Activated T-cell treated with anti-CD3 and anti-CD28 coated beads, Interleukin-2, amount 50 U/mL, for 72 hours (primary cell): ENCODE results near the gene STX4. TPM values are rescaled to one million over a fixed set of nuclear protein-coding genes. Genes with fewer than 3 reads are reported as not detected.
A peak's percentile ranks its signal among the peaks of the same experiment; 100 is the strongest.
"Not testable (repeated sequence)": the region's sequence is repeated elsewhere in the genome, so short reads cannot be mapped to it uniquely, and the experiment has no call there.

ENCODE experiments used
- ATAC-seq, 2 donors: fragments of 150-1000 bp; cut with Tn5 transposase; replicated peaks in 1 of 2; 2 replicates each; pipeline ENCODE4 v1.10.0; 2021; ENCODE audit warnings: moderate library complexity in 2 of 2, mild to moderate bottlenecking in 1 of 2
- DNase-seq, 2 donors: peaks; one replicate each; pipeline ENCODE4 v3.0.0; 2021 to 2022; ENCODE audit warnings: mixed read lengths in 1 of 2
- H3K27ac Mint-ChIP-seq: one replicate; pipeline ENCODE4 v1.8.0; 2022; ENCODE audit warnings: mild to moderate bottlenecking, moderate library complexity, mixed read lengths
- H3K27me3 Mint-ChIP-seq: one replicate; pipeline ENCODE4 v1.8.0; 2022; ENCODE audit warnings: low read depth, mixed read lengths
- H3K36me3 Mint-ChIP-seq, 2 donors: one replicate each; pipeline ENCODE4 v1.8.0; 2022; ENCODE audit warnings: mixed read lengths in 2 of 2, mild to moderate bottlenecking in 1 of 2; ENCODE audit not compliant: insufficient read depth in 2 of 2
- H3K4me1 Mint-ChIP-seq: one replicate; pipeline ENCODE4 v1.8.0; 2022; ENCODE audit warnings: low read depth, mixed read lengths
- H3K4me3 Mint-ChIP-seq, 2 donors: one replicate each; pipeline ENCODE4 v1.8.0; 2022; ENCODE audit warnings: mild to moderate bottlenecking in 2 of 2, mixed read lengths in 2 of 2, moderate library complexity in 2 of 2
- H3K9me3 Mint-ChIP-seq, 2 donors: one replicate each; pipeline ENCODE4 v1.8.0; 2022; ENCODE audit warnings: mixed read lengths in 2 of 2
- total RNA-seq, 2 donors: library from RNA; stranded (reverse); gene quantifications; one replicate each; pipeline ENCODE4 v1.2.3, GENCODE V29; 2022

The STX4 gene
- total RNA-seq, 2 donors from 2014 or later: 51.8 to 54.7 TPM

GRCh38 chr16:31003744-31004143 lies 29.6 kb upstream of the STX4 start:
- H3K27ac Mint-ChIP-seq: no peak overlapping the region
- no peak for ATAC-seq
- no peak overlapping the region for H3K4me3 Mint-ChIP-seq

GRCh38 chr16:31004658-31005057 lies 28.7 kb upstream of the STX4 start:
- Mint-ChIP-seq H3K27me3 (no peaks in the 10 kb centered on the region), H3K36me3 (no peaks in the 10 kb centered on the region), H3K4me3 (no peak overlapping the region), H3K27ac (no peak overlapping the region), H3K4me1 (peaks cover 8% of the 10 kb centered on the region), H3K9me3 (no peaks in the 10 kb centered on the region)
- no peak for ATAC-seq
- DNase-seq: no peak

More at GRCh38 chr16:31003744-31004143, 29.6 kb upstream of the STX4 start:
- H3K27me3 Mint-ChIP-seq: no peaks in the 10 kb centered on the region
- H3K4me1 Mint-ChIP-seq: no peaks in the 10 kb centered on the region
- H3K36me3 Mint-ChIP-seq: no peaks in the 10 kb centered on the region
- DNase-seq: no peak
- no peaks in the 10 kb centered on the region for H3K9me3 Mint-ChIP-seq

- peak in 1 of 2 donors; percentile 55 for ATAC-seq
- Mint-ChIP-seq H3K27ac (no peak overlapping the region), H3K4me3 (no peak overlapping the region)
Observed at GRCh38 chr16:31005350-31006085, 27.8 kb upstream of the STX4 start.

GRCh38 chr16:31006086-31006385 lies 27.3 kb upstream of the STX4 start:
- H3K4me3 Mint-ChIP-seq: no peak overlapping the region
- H3K36me3 Mint-ChIP-seq: no peaks in the 10 kb centered on the region
- H3K27ac Mint-ChIP-seq: no peak overlapping the region
- H3K27me3 Mint-ChIP-seq: peaks cover under 1% of the 10 kb centered on the region
- no peak for DNase-seq
- no peak for ATAC-seq
- H3K9me3 Mint-ChIP-seq: no peaks in the 10 kb centered on the region
- H3K4me1 Mint-ChIP-seq: peaks cover 15% of the 10 kb centered on the region

More at GRCh38 chr16:31005350-31006085, 27.8 kb upstream of the STX4 start:
- no peaks in the 10 kb centered on the region for H3K9me3 Mint-ChIP-seq
- no peaks in the 10 kb centered on the region for H3K36me3 Mint-ChIP-seq
- no peaks in the 10 kb centered on the region for H3K27me3 Mint-ChIP-seq
- no peak for DNase-seq
- peaks cover 13% of the 10 kb centered on the region for H3K4me1 Mint-ChIP-seq

- Mint-ChIP-seq H3K9me3 (no peaks in the 10 kb centered on the region), H3K27ac (no peak overlapping the region), H3K36me3 (no peaks in the 10 kb centered on the region), H3K4me1 (peaks cover 20% of the 10 kb centered on the region), H3K27me3 (peaks cover 6% of the 10 kb centered on the region), H3K4me3 (no peak overlapping the region)
- ATAC-seq (no peak), DNase-seq (no peak)
Observed at GRCh38 chr16:31006589-31006988, 26.8 kb upstream of the STX4 start.

- Mint-ChIP-seq H3K9me3 (no peaks in the 10 kb centered on the region), H3K27ac (no peak overlapping the region), H3K36me3 (no peaks in the 10 kb centered on the region), H3K4me1 (peaks cover 27% of the 10 kb centered on the region), H3K4me3 (no peak overlapping the region), H3K27me3 (peaks cover 16% of the 10 kb centered on the region)
- no peak for DNase-seq
- no peak for ATAC-seq
Observed at GRCh38 chr16:31007684-31008083, 25.7 kb upstream of the STX4 start.

GRCh38 chr16:31008149-31008548 lies 25.2 kb upstream of the STX4 start:
- H3K4me1 Mint-ChIP-seq: peaks cover 27% of the 10 kb centered on the region
- ATAC-seq (no peak), DNase-seq (no peak)
- H3K9me3 Mint-ChIP-seq: no peaks in the 10 kb centered on the region
- no peak overlapping the region for H3K27ac Mint-ChIP-seq
- H3K36me3 Mint-ChIP-seq: no peaks in the 10 kb centered on the region
- H3K4me3 Mint-ChIP-seq: no peak overlapping the region
- H3K27me3 Mint-ChIP-seq: peaks cover 16% of the 10 kb centered on the region

- DNase-seq (no peak), ATAC-seq (no peak)
- no peaks in the 10 kb centered on the region for H3K36me3 Mint-ChIP-seq
Observed at GRCh38 chr16:31008551-31008950, 24.8 kb upstream of the STX4 start.

GRCh38 chr16:31009120-31009519 lies 24.2 kb upstream of the STX4 start:
- Mint-ChIP-seq H3K4me1 (peaks cover 27% of the 10 kb centered on the region), H3K4me3 (no peak overlapping the region), H3K36me3 (no peaks in the 10 kb centered on the region), H3K9me3 (no peaks in the 10 kb centered on the region), H3K27me3 (peaks cover 22% of the 10 kb centered on the region), H3K27ac (no peak overlapping the region)
- DNase-seq: no peak
- no peak for ATAC-seq

More at GRCh38 chr16:31008551-31008950, 24.8 kb upstream of the STX4 start:
- H3K4me3 Mint-ChIP-seq: no peak overlapping the region
- H3K4me1 Mint-ChIP-seq: peaks cover 27% of the 10 kb centered on the region
- H3K27ac Mint-ChIP-seq: no peak overlapping the region
- H3K27me3 Mint-ChIP-seq: peaks cover 18% of the 10 kb centered on the region
- H3K9me3 Mint-ChIP-seq: no peaks in the 10 kb centered on the region

- H3K4me1 Mint-ChIP-seq: peaks cover 27% of the 10 kb centered on the region
- peak overlapping the region; percentile 68 to 80 for H3K4me3 Mint-ChIP-seq
- no peak for DNase-seq
- H3K27me3 Mint-ChIP-seq: peaks cover 25% of the 10 kb centered on the region
- no peaks in the 10 kb centered on the region for H3K9me3 Mint-ChIP-seq
- H3K36me3 Mint-ChIP-seq: no peaks in the 10 kb centered on the region
- peak; percentile 28 to 30 for ATAC-seq
- H3K27ac Mint-ChIP-seq: no peak overlapping the region
Observed at GRCh38 chr16:31009894-31010584, 23.3 kb upstream of the STX4 start.

GRCh38 chr16:31010585-31011325 lies 22.6 kb upstream of the STX4 start, which contains the start of gene STX1B:
Gene STX1B (minus strand): TSS chr16:31010638. CDS start chr16:31010396, 242 bp downstream.
- ATAC-seq: peak; percentile 63 to 70
- peaks cover 27% of the 10 kb centered on the region for H3K4me1 Mint-ChIP-seq
- H3K36me3 Mint-ChIP-seq: no peaks in the 10 kb centered on the region
- DNase-seq: peak; percentile 46 to 55
- H3K27me3 Mint-ChIP-seq: peaks cover 29% of the 10 kb centered on the region
- H3K4me3 Mint-ChIP-seq: peak within 1 kb of the TSS; percentile 68 to 80
- H3K27ac Mint-ChIP-seq: no peak within 1 kb of the TSS
- no peaks in the 10 kb centered on the region for H3K9me3 Mint-ChIP-seq

- not testable (repeated sequence) for H3K27ac Mint-ChIP-seq, ATAC-seq, H3K9me3 Mint-ChIP-seq
Observed at GRCh38 chr16:31011815-31012214, 21.5 kb upstream of the STX4 start.

GRCh38 chr16:31013292-31013691 lies 20.1 kb upstream of the STX4 start:
- DNase-seq, H3K9me3 Mint-ChIP-seq, H3K36me3 Mint-ChIP-seq, H3K4me3 Mint-ChIP-seq, H3K27ac Mint-ChIP-seq, ATAC-seq: not testable (repeated sequence)
- H3K27me3 Mint-ChIP-seq: peaks cover 29% of the 10 kb centered on the region
- peaks cover 27% of the 10 kb centered on the region for H3K4me1 Mint-ChIP-seq

More at GRCh38 chr16:31011815-31012214, 21.5 kb upstream of the STX4 start:
- not testable (repeated sequence) for DNase-seq, H3K36me3 Mint-ChIP-seq
- peaks cover 29% of the 10 kb centered on the region for H3K27me3 Mint-ChIP-seq
- peaks cover 27% of the 10 kb centered on the region for H3K4me1 Mint-ChIP-seq
- H3K4me3 Mint-ChIP-seq: peak overlapping the region; percentile 61 to 79
